Stimulated activated CD8-positive, alpha-beta memory T cell treated with anti-CD3 and anti-CD28 coated beads, Interleukin-7, amount 100 ng/mL, for 48 hours (primary cell): ENCODE data around the gene CCDC138.

Experiments used
- DNase-seq, 2 donors: peaks; one replicate each; pipeline ENCODE4 v3.0.0-alpha.2; 2020; ENCODE audit warnings: low read depth in 1 of 2; ENCODE audit errors: extremely low read depth in 1 of 2

The CCDC138 gene

GRCh38 chr2:108894766-108895165 is 108.2 kb downstream of the CCDC138 start:
- DNase-seq: no peak

GRCh38 chr2:108895188-108895587 is 108.6 kb downstream of the CCDC138 start:
- DNase-seq: no peak

- DNase-seq: no peak
Observed at GRCh38 chr2:108896741-108897140, 110.2 kb downstream of the CCDC138 start.

- DNase-seq: no peak
Observed at GRCh38 chr2:108898315-108899082, 111.9 kb downstream of the CCDC138 start.

- no peak for DNase-seq
Observed at GRCh38 chr2:108904680-108905079, 118.1 kb downstream of the CCDC138 start.

- DNase-seq: no peak
Observed at GRCh38 chr2:108905176-108905575, 118.6 kb downstream of the CCDC138 start.

GRCh38 chr2:108905906-108906305 is 119.3 kb downstream of the CCDC138 start:
- DNase-seq: no peak

- no peak for DNase-seq
Observed at GRCh38 chr2:108906403-108907077, 120.0 kb downstream of the CCDC138 start.

GRCh38 chr2:108907822-108908712 is 121.5 kb downstream of the CCDC138 start:
- DNase-seq: no peak

GRCh38 chr2:108908713-108909070 is 122.1 kb downstream of the CCDC138 start:
- no peak for DNase-seq

- no peak for DNase-seq
Observed at GRCh38 chr2:108909275-108909823, 122.8 kb downstream of the CCDC138 start.

GRCh38 chr2:108910011-108910431 is 123.5 kb downstream of the CCDC138 start:
- DNase-seq: no peak

- DNase-seq: no peak
Observed at GRCh38 chr2:108910541-108911396, 124.2 kb downstream of the CCDC138 start.

- no peak for DNase-seq
Observed at GRCh38 chr2:108911401-108911800, 124.8 kb downstream of the CCDC138 start.

- DNase-seq: no peak
Observed at GRCh38 chr2:108911807-108912628, 125.4 kb downstream of the CCDC138 start.

GRCh38 chr2:108912629-108912902 is 126.0 kb downstream of the CCDC138 start:
- no peak for DNase-seq

GRCh38 chr2:108916122-108916795 is 129.7 kb downstream of the CCDC138 start:
- DNase-seq: no peak

GRCh38 chr2:108916796-108917421 is 130.3 kb downstream of the CCDC138 start:
- no peak for DNase-seq

GRCh38 chr2:108917526-108917925 is 131.0 kb downstream of the CCDC138 start:
- no peak for DNase-seq
